Hepatocyte (in vitro differentiated cells): Measurements from ENCODE around the gene GALNT13.

Experiments used
- EZH2phosphoT487 ChIP-seq: fragments of 200-600 bp; sonication (generic); IDR thresholded peaks from one replicate; pipeline ENCODE4 v1.6.1; 2018; ENCODE audit warnings: antibody characterized with exemption, mild to moderate bottlenecking, low read depth, moderate library complexity; ENCODE audit not compliant: unreplicated experiment, severe bottlenecking
- TF ChIP-seq, protein P1 (sequence below): fragments of 200-600 bp; sonication (generic); IDR thresholded peaks from 2 replicates; pipeline ENCODE4 v1.5.1; 2016; ENCODE audit warnings: antibody characterized with exemption, mild to moderate bottlenecking; ENCODE audit not compliant: poor library complexity

DNA sequence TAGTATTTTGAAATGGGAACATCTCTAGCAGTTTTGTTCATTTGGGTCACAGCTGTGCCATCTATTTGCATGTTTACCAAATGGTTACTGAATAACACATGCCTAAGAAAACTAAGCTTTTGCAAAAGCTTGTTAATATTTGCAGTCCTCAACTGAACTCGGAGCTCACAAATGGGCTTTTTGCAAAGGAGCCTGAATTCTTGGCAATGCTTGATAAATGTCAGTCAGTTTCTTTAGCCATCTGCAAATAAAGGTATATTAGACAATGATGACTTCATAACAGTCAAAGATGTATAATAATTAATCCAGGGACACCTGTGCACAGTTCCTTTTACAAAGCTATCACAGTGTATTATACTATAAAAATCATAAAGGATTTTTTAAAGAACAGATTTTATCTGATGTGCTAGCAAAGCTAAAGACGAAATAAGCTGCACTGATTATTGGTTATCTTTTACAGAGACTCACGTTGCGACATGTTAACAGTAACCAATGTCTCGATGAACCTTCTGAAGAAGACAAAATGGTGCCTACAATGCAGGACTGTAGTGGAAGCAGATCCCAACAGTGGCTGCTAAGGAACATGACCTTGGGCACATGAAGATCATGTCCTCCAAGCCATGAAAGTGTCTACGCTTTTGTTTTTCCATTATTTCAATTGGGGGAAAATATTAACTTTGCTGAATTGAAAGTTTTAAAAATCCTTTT lies 578.4 kb downstream of the GALNT13 start:
- TF ChIP-seq, protein P1, sequence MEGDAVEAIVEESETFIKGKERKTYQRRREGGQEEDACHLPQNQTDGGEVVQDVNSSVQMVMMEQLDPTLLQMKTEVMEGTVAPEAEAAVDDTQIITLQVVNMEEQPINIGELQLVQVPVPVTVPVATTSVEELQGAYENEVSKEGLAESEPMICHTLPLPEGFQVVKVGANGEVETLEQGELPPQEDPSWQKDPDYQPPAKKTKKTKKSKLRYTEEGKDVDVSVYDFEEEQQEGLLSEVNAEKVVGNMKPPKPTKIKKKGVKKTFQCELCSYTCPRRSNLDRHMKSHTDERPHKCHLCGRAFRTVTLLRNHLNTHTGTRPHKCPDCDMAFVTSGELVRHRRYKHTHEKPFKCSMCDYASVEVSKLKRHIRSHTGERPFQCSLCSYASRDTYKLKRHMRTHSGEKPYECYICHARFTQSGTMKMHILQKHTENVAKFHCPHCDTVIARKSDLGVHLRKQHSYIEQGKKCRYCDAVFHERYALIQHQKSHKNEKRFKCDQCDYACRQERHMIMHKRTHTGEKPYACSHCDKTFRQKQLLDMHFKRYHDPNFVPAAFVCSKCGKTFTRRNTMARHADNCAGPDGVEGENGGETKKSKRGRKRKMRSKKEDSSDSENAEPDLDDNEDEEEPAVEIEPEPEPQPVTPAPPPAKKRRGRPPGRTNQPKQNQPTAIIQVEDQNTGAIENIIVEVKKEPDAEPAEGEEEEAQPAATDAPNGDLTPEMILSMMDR: no peak
- TF ChIP-seq EZH2phosphoT487: no peak
